ENCODE measurements around the gene ITPK1.

The ITPK1 gene

GRCh38 chr14:92963301-92964123 lies 152.2 kb downstream of the ITPK1 start:
- no peak for DNase-seq

GRCh38 chr14:92962831-92963095 lies 153.0 kb downstream of the ITPK1 start:
- DNase-seq = no peak

DNA sequence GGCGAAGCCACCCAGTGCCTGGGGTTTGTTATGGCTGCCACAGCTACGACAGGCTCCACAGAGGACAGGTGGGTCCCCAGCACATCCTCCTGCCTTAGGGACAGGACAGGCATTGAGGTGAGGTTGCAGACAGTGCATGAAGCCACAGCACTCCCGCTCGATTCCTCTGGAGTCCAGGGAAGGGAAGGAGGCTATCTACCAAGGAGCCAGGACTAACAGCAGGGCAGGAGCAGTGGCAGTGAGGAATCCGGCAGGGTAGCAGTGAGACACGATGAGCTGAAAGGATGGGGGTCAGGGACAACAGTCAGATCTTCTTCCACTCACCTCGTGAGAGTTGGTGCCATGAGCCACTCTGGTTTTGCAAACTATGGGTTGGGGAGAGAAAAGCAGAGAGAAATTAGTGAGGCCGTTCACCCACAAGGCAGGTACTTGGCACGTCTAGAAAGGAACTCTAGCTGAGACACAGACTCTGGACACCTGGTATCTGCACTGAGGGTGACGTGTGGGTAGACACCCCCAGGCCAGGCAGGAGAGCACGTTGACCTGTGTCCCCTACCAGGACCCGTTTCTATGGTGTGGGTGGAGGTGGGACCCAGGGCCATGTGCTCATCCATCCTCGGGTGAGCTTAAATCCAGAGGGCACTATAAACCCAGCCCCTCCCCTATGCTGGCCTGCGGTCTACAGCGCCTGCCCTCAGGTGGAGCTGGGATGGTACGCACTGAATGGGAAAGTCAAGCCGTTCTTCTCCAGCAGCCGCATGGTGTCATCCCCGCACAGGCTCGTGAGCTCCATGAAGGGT lies 153.5 kb downstream of the ITPK1 start:
- no peak for DNase-seq

DNA sequence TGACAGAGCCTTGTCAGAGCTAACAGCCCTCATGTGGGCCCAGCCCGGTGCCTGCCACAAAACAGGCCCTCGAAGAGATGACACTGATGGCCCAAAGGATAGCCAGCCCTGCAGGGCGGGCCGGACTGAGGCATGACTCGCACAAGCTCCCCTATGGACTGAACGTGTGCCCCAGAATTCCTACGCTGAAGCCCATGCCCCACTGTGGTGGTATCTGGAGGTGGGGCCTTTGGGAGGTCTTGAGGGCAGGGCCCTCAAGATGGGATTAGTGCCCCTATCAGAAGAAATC lies 154.2 kb downstream of the ITPK1 start:
- DNase-seq = no peak

DNA sequence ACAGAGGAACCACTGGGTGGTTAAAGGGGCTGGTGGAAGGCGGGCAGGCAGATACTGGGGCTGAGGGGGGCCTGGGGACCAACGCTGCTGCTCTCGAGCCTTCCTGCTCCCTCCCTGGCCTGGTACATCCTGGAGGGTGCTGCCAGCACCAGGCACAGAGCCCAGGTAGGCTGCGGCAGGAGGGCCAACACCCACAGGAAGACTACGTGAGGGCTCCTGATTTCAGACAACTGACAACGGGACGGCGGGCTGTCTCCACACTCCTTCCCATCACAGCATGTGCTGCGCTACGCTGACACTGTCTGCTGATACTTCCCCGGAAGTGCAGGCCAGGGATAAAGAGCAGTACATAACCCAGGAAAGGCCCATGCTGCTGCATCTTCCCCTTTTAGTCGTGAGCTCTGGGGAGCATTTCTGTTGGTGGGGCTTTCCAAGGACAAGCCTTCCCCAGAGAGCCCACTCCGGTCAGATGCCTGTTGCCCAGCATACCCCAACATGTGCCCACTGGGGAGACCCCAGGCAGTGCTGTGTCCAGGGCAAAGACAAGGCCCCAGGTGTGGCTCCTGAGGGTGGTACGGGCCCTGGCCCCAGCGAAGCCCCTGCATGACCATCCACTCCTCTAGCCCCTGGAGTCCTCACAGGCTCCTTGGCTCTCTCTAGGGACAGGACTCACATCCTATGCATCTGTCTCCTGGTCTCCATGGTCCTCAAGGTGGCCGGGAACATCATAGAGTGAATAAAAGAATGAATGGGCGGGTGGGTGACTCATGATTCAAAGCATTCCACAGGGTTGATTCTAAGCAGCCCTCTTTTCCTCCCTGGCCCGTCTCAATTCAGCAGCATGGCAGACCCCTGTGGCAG lies 154.8 kb downstream of the ITPK1 start:
- peak in 1 of 2 experiments; percentile 6 for DNase-seq

- DNase-seq = no peak
Observed at GRCh38 chr14:92959761-92960680, 155.7 kb downstream of the ITPK1 start.

GRCh38 chr14:92959189-92959531 lies 156.6 kb downstream of the ITPK1 start:
- DNase-seq = no peak

GRCh38 chr14:92958373-92959188 lies 157.1 kb downstream of the ITPK1 start:
- DNase-seq = no peak

- DNase-seq = no peak
Observed at GRCh38 chr14:92956961-92957360, 158.8 kb downstream of the ITPK1 start.

DNA sequence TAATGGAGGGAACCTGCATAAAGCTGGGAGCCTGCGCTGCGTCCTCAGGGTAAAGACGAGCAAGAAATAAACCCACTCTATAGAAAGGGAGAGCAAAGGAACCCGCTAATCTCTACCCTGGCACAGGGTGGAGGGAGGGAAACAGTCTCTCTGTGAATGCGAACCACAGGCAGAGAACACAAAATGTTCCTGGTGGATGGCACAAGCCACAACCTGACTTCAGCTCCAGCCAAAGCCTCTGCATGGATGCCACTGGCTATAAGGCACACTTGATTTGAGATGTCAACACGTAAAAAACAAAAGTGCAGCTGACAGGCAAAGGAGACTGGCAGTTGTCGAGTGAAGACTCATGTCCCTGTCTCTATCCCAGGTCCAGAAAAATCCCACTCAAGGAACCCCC lies 160.3 kb downstream of the ITPK1 start:
- no peak for DNase-seq

GRCh38 chr14:92954933-92955332 lies 160.8 kb downstream of the ITPK1 start:
- no peak for DNase-seq

GRCh38 chr14:92953526-92953925 lies 162.2 kb downstream of the ITPK1 start:
- no peak for DNase-seq

DNA sequence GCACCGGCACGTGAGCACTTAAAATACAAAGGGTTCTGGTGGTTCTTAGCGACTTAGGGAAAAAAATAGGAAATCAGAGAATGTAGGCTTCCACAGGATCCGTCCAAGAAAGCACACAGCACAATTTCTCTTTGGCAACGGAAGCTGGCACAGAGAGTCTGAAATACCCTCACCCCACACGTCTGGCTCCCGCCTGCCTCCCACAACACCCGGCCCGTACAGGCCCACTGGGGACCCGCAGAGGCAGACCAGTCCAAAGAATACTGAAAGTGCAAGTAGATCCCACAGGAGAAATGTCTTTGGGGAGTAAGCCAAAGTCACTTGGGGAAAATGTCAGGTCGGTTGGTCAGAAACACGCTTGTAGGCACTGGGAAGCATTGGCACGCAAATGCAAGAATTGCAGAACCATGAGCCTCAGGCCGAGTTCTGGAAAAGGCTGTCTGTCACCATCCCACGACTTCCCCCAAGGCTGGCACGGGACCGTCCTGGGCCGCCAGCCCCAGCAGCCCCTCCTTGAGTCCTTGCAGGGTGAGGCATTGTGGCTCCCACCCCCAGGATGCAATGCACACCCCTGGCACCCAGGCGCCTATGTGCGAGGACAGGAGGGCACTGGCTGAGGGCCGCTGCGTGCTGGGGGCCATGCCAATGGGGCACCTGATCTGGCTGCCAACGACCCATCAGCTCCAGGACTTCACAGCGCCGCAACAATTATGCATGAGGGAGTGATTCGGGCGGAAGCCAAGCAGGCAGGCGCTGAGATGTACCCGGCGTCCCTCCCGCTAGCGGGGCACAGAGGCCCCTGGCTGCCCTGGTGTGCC lies 163.0 kb downstream of the ITPK1 start:
- no peak for DNase-seq

GRCh38 chr14:92951912-92952471 lies 163.7 kb downstream of the ITPK1 start:
- peak in 1 of 2 experiments; percentile 43 for DNase-seq

DNA sequence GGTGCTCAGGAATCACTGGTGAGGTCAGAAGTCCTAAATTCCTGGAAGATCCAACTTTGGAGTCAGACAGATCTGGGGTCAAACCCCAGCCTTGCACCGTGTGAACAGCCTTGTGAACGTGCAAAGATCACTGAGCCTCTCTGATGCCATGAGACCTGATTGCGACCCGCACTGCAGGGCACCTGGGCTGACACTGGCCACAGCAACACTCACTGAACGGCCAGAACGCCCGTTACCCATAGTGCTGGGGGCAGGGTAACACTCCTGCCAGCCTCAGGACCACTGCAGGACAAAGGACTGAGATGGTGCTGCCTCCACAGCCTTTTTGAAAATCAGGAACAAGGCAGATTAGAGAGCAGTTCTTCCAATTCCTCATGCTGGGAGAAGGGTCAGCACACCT lies 164.5 kb downstream of the ITPK1 start:
- no peak for DNase-seq

- DNase-seq = no peak
Observed at GRCh38 chr14:92950773-92951172, 165.0 kb downstream of the ITPK1 start.

- DNase-seq = no peak
Observed at GRCh38 chr14:92950193-92950540, 165.6 kb downstream of the ITPK1 start.

DNA sequence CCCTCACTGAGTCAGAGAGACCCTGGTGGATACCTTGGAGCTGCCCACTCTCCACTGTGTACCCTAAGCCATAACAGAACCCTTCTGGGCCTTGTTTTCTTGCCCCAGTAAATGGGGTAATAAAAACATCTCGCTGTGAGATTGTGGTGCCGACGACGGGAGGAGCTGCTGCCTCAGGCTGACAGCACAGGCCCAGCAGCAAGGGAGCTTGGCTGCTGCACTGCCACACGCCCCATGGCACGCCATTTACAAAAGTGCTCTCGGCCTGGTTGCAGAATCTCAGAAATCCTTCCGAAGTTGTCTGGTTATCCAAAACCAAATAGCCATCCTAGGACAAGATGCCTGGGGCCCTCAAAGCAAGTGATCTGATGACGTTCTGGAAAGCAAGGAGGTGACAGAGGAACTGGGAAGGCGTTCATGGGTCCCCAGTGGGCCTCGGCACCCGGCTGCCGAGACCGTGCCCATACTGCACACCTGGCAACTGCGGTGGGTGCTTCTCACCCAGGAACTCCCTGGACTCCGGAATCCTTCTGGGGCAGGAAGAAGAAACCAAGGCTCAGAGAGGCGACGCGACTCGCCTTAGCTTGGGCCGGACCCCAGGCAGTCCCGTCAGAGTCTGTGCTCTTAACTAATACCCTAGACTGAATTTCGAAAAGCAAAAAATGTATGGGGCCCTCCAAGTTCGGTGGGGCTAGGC lies 166.1 kb downstream of the ITPK1 start:
- no peak for DNase-seq

DNA sequence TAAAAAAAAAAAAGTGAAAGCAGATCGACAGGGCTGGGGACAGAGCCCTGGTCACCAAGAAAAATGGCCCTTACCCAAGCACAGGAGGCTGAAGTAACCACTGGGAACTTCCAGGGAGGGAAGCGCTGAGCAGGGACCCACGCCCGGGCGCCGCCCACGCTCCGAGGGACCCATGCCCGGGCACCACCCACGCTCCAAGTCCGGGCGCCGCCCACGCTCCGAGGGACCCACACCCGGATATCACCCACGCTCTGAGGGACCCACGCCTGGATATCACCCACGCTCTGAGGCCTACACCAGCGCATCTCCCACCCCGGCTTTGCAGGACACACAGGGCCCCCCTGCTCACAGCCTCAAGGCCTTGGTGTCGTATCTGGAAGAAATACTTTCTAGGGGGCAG lies 167.1 kb downstream of the ITPK1 start:
- no peak for DNase-seq

All from SW 1271 (cell line).